GM19025 (cell line): ENCODE data around the gene PHF1.
"Not testable (repeated sequence)": the region's sequence is repeated elsewhere in the genome, so short reads cannot be mapped to it uniquely, and the experiment has no call there.

Experiments used
- ATAC-seq: cut with Tn5 transposase; IDR thresholded peaks from one replicate; pipeline ENCODE4 v1.9.1; 2021; ENCODE audit warnings: mild to moderate bottlenecking, low read depth, moderate library complexity; ENCODE audit not compliant: unreplicated experiment

The PHF1 gene

GRCh38 chr6:33391278-33391921 lies 19.4 kb upstream of the PHF1 start, which contains the start of gene KIFC1:
Gene KIFC1, plus strand, starts transcription at chr6:33391823. Its CDS starts 163 bp downstream, at chr6:33391986.
- peak; percentile 87 for ATAC-seq

GRCh38 chr6:33391922-33392594 lies 18.8 kb upstream of the PHF1 start:
- ATAC-seq, result no peak

GRCh38 chr6:33392595-33392948 lies 18.2 kb upstream of the PHF1 start:
- ATAC-seq, result no peak

GRCh38 chr6:33392979-33393378 lies 17.8 kb upstream of the PHF1 start:
- ATAC-seq, result no peak

- no peak for ATAC-seq
These were observed 13.3 kb upstream of the PHF1 start for GRCh38 chr6:33397541-33397940.

- ATAC-seq, result not testable (repeated sequence)
These were observed 12.2 kb upstream of the PHF1 start for GRCh38 chr6:33398601-33399000.

GRCh38 chr6:33399881-33400280 lies 10.9 kb upstream of the PHF1 start:
- ATAC-seq, result not testable (repeated sequence)

GRCh38 chr6:33404884-33405283 lies 5.9 kb upstream of the PHF1 start:
- ATAC-seq, result no peak

GRCh38 chr6:33405386-33405940 lies 5.4 kb upstream of the PHF1 start:
- ATAC-seq, result no peak

GRCh38 chr6:33406126-33406525 lies 4.7 kb upstream of the PHF1 start:
- ATAC-seq, result no peak

- ATAC-seq, result no peak
These were observed 3.6 kb upstream of the PHF1 start for GRCh38 chr6:33407132-33407718.

GRCh38 chr6:33410050-33410710 lies 634 bp upstream of the PHF1 start:
- peak; percentile 85 for ATAC-seq

GRCh38 chr6:33411632-33412005 lies 805 bp downstream of the PHF1 start:
- ATAC-seq, result no peak

GRCh38 chr6:33412140-33413009 lies 1.6 kb downstream of the PHF1 start:
- no peak for ATAC-seq

- ATAC-seq, result no peak
These were observed 2.7 kb downstream of the PHF1 start for GRCh38 chr6:33413241-33414120.

- ATAC-seq, result no peak
These were observed 3.9 kb downstream of the PHF1 start for GRCh38 chr6:33414592-33415271.

GRCh38 chr6:33415831-33416230 lies 5.0 kb downstream of the PHF1 start:
- ATAC-seq, result no peak

- ATAC-seq, result no peak
These were observed 5.7 kb downstream of the PHF1 start for GRCh38 chr6:33416386-33417127.
